GM12864 (cell line): ENCODE results near the gene THRB.

ENCODE experiments used
- DNase-seq: peaks from one replicate; pipeline ENCODE4 v3.0.0-alpha.2; 2011; ENCODE audit warnings: low read depth
- H3K4me3 ChIP-seq: 2 replicates; pipeline ENCODE4 v1.5.1; 2011; ENCODE audit warnings: mild to moderate bottlenecking, low read depth, low read length, control low read depth
- TF ChIP-seq, protein P1 (sequence below): IDR thresholded peaks from 2 replicates; pipeline ENCODE4 v1.5.1; 2011; ENCODE audit warnings: low read depth, mild to moderate bottlenecking, moderate library complexity, low read length, control low read depth, inconsistent platforms; ENCODE audit errors: missing control alignments

THRB gene

GRCh38 chr3:24157106-24157505 lies 337.5 kb downstream of the THRB start:
- TF ChIP-seq, protein P1, sequence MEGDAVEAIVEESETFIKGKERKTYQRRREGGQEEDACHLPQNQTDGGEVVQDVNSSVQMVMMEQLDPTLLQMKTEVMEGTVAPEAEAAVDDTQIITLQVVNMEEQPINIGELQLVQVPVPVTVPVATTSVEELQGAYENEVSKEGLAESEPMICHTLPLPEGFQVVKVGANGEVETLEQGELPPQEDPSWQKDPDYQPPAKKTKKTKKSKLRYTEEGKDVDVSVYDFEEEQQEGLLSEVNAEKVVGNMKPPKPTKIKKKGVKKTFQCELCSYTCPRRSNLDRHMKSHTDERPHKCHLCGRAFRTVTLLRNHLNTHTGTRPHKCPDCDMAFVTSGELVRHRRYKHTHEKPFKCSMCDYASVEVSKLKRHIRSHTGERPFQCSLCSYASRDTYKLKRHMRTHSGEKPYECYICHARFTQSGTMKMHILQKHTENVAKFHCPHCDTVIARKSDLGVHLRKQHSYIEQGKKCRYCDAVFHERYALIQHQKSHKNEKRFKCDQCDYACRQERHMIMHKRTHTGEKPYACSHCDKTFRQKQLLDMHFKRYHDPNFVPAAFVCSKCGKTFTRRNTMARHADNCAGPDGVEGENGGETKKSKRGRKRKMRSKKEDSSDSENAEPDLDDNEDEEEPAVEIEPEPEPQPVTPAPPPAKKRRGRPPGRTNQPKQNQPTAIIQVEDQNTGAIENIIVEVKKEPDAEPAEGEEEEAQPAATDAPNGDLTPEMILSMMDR: no peak
- no peak overlapping the region for H3K4me3 ChIP-seq
- DNase-seq: no peak

- no peak overlapping the region for H3K4me3 ChIP-seq
- TF ChIP-seq, protein P1: no peak
- DNase-seq: no peak
Measured at GRCh38 chr3:24156466-24156865, 338.2 kb downstream of the THRB start.

- H3K4me3 ChIP-seq: no peak overlapping the region
- DNase-seq: no peak
- TF ChIP-seq, protein P1: no peak
Measured at GRCh38 chr3:24155276-24155675, 339.4 kb downstream of the THRB start.

DNA sequence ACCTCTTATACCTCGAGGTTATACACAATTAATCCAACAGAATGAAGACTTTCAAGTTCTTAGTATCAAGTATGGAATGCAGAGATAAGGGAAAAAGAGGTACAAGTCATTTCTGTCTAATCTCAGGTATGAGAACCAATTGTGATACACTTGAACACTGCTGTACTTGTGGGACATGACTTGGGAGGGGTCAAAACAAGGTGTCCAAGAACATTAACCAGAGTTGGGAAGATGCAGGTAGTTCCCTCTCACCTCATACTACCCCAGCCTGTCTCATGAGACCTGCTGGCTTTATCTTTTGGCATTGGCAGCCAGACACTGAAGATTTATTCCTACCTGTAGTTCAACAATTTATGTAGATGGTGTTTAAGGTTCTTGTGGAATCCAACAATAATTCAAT lies 339.9 kb downstream of the THRB start:
- H3K4me3 ChIP-seq: no peak overlapping the region
- DNase-seq: no peak
- TF ChIP-seq, protein P1: no peak

GRCh38 chr3:24154013-24154695 lies 340.5 kb downstream of the THRB start:
- no peak overlapping the region for H3K4me3 ChIP-seq
- peak; percentile 13 for DNase-seq
- TF ChIP-seq, protein P1: no peak

- no peak for DNase-seq
- H3K4me3 ChIP-seq: no peak overlapping the region
- TF ChIP-seq, protein P1: no peak
Measured at GRCh38 chr3:24151594-24151993, 343.1 kb downstream of the THRB start.

DNA sequence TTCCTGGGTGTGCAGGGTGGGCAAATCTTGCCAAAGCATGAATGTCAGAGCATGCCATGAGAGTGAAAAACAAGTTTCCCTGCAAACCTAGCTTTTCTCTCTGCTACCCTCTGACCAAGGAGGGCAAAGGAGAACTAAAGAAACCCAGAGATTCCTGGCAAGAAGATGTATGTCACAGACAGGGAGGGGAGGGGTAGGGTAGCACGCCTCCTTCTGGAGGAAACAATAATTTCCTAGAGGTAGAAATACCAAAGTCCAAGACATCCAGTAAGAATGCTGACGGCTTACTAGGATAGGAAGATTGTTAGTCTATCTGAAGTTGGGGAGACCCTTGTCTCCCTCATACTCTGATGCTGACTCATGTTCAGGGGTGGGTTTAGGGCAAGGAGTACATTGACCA lies 345.6 kb downstream of the THRB start:
- DNase-seq: no peak
- no peak overlapping the region for H3K4me3 ChIP-seq
- TF ChIP-seq, protein P1: peak; percentile 40
